ENCODE data around the gene AGO3.

The AGO3 gene

DNA sequence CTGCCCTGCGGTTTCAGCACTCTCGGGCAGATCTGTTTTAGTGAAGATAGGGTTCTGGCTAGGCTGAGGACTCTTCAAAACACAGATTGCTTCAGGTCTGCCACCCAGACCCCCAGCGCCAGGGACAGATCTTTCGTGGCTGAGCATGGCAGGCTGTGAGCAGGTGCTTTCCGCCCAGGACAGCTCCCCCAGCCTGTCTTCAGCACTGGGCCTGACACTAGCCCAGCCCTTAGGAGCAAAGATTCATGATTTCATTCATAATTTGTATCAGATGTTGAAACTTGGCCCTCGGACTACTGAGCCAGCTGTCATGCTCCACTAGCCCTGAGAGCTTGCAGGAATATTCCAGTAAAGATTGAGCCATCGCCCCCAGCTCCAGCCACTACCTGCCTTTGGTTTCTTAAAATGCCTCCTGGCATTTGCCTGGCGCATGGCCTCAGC, 163.7 kb downstream of the AGO3 start:
- no peak for TF ChIP-seq EZH2 (IDR thresholded peaks at IDR 0.05; ENCODE audit: borderline replicate concordance, low read length)
- Histone ChIP-seq H3K4me2 (ENCODE audit: low read length) (no peak overlapping the region), H3K27me3 (ENCODE audit: insufficient read depth, low read length) (no peaks in the 10 kb centered on the region), H3K79me2 (ENCODE audit: insufficient read depth, low read length) (no peaks in the 10 kb centered on the region), H4K20me1 (ENCODE audit: insufficient read depth, low read length) (no peaks in the 10 kb centered on the region), H3K4me1 (ENCODE audit: insufficient read depth, low read length, severe bottlenecking) (peaks cover 8% of the 10 kb centered on the region), H3K9ac (ENCODE audit: low read length) (no peak overlapping the region), H3K4me3 (ENCODE audit: low read depth, low read length, poor library complexity, severe bottlenecking) (no peak overlapping the region), H3K27ac (ENCODE audit: low read depth, low read length, poor library complexity, severe bottlenecking) (no peak overlapping the region), H3K9me2 (ENCODE audit: low read depth, low read length) (no peaks in the 10 kb centered on the region), H2AFZ (ENCODE audit: low read length) (no peak overlapping the region), H3K9me3 (ENCODE audit: low read length) (no peaks in the 10 kb centered on the region), H3K36me3 (ENCODE audit: insufficient read depth, low read length) (peaks cover 56% of the 10 kb centered on the region), H3F3A (ENCODE audit: insufficient read depth, low read length) (no peaks in the 10 kb centered on the region)

DNA sequence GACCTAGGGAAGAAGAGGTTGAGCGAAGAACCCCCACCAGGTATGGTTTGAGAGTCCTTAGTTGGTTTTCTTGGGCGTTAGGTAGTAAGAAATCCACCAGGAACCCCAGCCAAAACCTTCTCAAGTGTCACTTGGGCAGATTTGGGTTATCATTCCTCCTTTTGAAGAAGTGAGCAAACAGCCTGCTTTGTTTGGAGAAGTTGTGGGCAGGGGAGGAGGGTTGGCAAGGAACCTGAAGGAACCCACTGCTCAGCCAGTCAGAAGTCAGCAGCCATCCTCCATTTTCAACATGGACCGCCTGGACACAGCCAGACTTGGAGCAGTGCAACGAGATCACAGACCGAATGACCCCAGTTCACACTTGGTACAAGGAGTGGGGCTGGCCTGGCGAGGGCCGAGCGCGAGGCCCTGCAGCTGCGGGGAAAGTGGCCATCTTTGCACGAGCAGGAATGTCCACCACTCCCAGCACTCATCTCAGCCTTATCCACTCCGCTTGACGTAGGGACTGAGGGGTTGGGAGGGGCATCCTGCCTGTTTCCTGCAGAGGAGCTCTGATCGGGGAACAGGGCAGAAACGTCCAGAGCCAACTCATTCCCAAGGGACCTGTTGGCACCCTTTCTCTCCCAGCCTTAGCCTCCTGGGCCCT, 165.0 kb downstream of the AGO3 start:
- H3K4me2 ChIP-seq (ENCODE audit: low read length), result no peak overlapping the region
- peaks cover 52% of the 10 kb centered on the region for H3K36me3 ChIP-seq (ENCODE audit: insufficient read depth, low read length)
- H4K20me1 ChIP-seq (ENCODE audit: insufficient read depth, low read length), result no peaks in the 10 kb centered on the region
- H3K9me2 ChIP-seq (ENCODE audit: low read depth, low read length), result no peaks in the 10 kb centered on the region
- H3K27ac ChIP-seq (ENCODE audit: low read depth, low read length, poor library complexity, severe bottlenecking), result no peak overlapping the region
- no peaks in the 10 kb centered on the region for H3K79me2 ChIP-seq (ENCODE audit: insufficient read depth, low read length)
- H2AFZ ChIP-seq (ENCODE audit: low read length), result no peak overlapping the region
- TF ChIP-seq, protein P1, sequence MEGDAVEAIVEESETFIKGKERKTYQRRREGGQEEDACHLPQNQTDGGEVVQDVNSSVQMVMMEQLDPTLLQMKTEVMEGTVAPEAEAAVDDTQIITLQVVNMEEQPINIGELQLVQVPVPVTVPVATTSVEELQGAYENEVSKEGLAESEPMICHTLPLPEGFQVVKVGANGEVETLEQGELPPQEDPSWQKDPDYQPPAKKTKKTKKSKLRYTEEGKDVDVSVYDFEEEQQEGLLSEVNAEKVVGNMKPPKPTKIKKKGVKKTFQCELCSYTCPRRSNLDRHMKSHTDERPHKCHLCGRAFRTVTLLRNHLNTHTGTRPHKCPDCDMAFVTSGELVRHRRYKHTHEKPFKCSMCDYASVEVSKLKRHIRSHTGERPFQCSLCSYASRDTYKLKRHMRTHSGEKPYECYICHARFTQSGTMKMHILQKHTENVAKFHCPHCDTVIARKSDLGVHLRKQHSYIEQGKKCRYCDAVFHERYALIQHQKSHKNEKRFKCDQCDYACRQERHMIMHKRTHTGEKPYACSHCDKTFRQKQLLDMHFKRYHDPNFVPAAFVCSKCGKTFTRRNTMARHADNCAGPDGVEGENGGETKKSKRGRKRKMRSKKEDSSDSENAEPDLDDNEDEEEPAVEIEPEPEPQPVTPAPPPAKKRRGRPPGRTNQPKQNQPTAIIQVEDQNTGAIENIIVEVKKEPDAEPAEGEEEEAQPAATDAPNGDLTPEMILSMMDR (IDR thresholded peaks at IDR 0.05; ENCODE audit: low read length), result no peak
- TF ChIP-seq EZH2 (IDR thresholded peaks at IDR 0.05; ENCODE audit: borderline replicate concordance, low read length), result no peak
- H3F3A ChIP-seq (ENCODE audit: insufficient read depth, low read length), result no peaks in the 10 kb centered on the region
- no peak overlapping the region for H3K9ac ChIP-seq (ENCODE audit: low read length)
- no peaks in the 10 kb centered on the region for H3K27me3 ChIP-seq (ENCODE audit: insufficient read depth, low read length)
- H3K4me3 ChIP-seq (ENCODE audit: low read depth, low read length, poor library complexity, severe bottlenecking), result no peak overlapping the region
- H3K9me3 ChIP-seq (ENCODE audit: low read length), result no peaks in the 10 kb centered on the region
- peaks cover 9% of the 10 kb centered on the region for H3K4me1 ChIP-seq (ENCODE audit: insufficient read depth, low read length, severe bottlenecking)

DNA sequence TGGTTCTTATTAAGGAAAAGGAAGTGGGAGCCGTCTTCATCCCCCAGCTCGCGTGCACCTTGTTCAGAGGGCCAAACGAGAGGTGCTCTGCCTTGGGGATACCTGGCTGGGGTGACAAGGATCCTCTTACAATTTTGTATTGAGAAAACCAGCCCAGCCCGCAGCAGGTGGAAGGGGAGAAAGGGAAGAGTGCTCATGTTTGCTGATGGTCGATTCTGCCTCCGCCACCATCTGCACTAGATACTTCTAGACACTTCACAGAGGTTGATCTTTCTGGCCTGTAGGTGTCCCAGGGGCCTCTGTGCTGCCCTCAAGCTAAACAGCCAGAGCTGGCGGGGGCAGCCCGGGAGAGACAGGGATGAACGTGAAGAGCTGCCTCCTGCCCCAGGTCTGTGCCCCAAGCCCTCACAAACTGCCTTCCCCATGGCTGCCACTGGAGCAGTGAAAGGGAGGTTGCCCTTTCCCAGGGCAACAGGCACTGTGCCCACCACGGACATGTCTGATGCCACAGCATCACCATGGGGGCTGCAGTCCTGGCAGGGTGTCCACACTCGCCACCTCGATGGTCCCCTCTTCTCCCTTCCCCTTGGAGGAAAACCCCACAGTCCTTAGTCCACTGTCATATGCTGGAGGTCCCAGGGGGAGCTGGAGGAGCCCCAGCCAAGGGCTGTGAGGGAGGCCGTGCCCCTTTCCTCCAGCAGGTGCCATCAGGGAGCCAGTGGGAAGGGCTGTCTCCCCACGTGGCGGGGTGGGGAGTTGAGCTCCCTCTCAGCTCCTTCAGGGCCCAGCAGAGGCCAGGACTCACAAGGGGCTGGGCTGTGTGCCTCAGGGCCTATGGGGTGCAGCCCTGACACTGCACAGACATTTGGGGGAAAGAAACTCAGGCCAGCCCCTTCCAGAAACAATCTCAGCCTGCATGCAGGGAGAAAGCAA, 165.9 kb downstream of the AGO3 start:
- Histone ChIP-seq H3F3A (ENCODE audit: insufficient read depth, low read length) (no peaks in the 10 kb centered on the region), H3K9me3 (ENCODE audit: low read length) (no peaks in the 10 kb centered on the region), H3K4me2 (ENCODE audit: low read length) (no peak overlapping the region), H3K79me2 (ENCODE audit: insufficient read depth, low read length) (no peaks in the 10 kb centered on the region), H3K9me2 (ENCODE audit: low read depth, low read length) (no peaks in the 10 kb centered on the region), H3K9ac (ENCODE audit: low read length) (no peak overlapping the region), H4K20me1 (ENCODE audit: insufficient read depth, low read length) (no peaks in the 10 kb centered on the region), H3K36me3 (ENCODE audit: insufficient read depth, low read length) (peaks cover 45% of the 10 kb centered on the region), H3K4me1 (ENCODE audit: insufficient read depth, low read length, severe bottlenecking) (peaks cover 9% of the 10 kb centered on the region), H2AFZ (ENCODE audit: low read length) (no peak overlapping the region), H3K27ac (ENCODE audit: low read depth, low read length, poor library complexity, severe bottlenecking) (no peak overlapping the region), H3K27me3 (ENCODE audit: insufficient read depth, low read length) (no peaks in the 10 kb centered on the region), H3K4me3 (ENCODE audit: low read depth, low read length, poor library complexity, severe bottlenecking) (no peak overlapping the region)
- TF ChIP-seq EZH2 (IDR thresholded peaks at IDR 0.05; ENCODE audit: borderline replicate concordance, low read length), result no peak
- TF ChIP-seq, protein P1 (IDR thresholded peaks at IDR 0.05; ENCODE audit: low read length), result peak; percentile 25; the same call in 1 of the 2 replicates
